GM19467 (cell line): ENCODE measurements around the gene TCP11L2.
"Not testable (repeated sequence)": the region's sequence is repeated elsewhere in the genome, so short reads cannot be mapped to it uniquely, and the experiment has no call there.

ENCODE experiments used
- ATAC-seq: cut with Tn5 transposase; IDR thresholded peaks from one replicate; pipeline ENCODE4 v1.9.1; 2021; ENCODE audit warnings: mild to moderate bottlenecking, moderate library complexity; ENCODE audit not compliant: unreplicated experiment

Gene TCP11L2

DNA sequence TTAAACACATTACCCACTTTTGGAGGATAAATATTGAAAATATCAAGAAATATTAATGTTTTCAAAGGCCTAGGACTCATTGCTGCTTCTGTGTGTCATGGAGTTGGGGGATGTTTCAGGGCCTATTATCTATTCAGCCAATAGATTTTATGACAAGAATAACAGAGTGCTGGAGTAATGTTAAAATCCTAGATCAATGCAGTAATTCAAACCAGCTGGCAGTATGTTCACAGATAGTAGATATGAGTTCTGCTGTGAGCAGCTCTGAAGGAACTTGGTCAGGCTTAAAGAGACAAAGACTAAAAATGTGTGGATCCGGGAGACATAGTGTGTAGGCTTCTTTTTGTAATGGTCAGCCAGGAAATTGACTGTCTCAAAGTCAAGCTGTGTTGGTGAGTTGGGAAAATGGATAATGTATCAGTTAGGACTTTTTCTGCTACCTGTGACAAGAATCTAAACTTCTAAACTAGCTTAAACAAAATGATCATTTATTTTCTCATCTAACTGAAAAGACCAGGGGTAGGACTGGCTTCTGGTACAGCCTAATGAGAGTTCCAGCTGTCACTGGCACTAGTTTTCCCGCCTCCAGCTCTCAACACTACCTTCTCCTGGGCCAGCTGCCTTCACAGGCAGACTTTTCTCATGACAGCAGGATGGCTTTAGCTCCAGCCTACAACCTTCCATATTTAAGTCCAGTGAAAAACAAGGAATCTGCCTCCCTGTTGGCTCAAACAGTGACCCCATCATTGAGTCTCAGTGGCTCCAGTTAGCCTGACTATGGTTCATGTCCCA lies 38.7 kb downstream of the TCP11L2 start:
- ATAC-seq, result no peak

- ATAC-seq, result no peak
Measured at GRCh38 chr12:106342397-106343213, 40.1 kb downstream of the TCP11L2 start.

- ATAC-seq, result no peak
Measured at GRCh38 chr12:106343214-106343528, 40.6 kb downstream of the TCP11L2 start.

- no peak for ATAC-seq
Measured at GRCh38 chr12:106344131-106344530, 41.6 kb downstream of the TCP11L2 start.

DNA sequence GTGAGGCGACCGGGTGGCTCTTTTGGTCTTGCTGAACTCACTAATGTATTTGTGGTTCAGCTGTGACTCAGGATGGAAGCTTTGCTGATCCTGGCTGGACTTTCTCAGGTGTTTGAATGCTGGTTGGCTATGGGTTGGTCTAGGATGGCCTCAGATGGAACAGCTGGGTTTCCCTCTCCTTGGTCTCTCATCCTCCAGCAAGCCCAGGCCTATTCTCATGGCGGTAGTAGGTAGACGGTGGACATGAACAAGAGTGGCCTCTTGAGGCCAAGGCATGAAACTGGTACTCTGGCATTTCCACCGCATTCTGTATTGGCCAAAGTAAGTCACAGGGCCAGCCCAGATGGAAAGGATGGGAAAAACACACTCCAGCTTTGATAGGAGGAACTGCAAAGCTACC lies 43.2 kb downstream of the TCP11L2 start:
- ATAC-seq, result no peak

DNA sequence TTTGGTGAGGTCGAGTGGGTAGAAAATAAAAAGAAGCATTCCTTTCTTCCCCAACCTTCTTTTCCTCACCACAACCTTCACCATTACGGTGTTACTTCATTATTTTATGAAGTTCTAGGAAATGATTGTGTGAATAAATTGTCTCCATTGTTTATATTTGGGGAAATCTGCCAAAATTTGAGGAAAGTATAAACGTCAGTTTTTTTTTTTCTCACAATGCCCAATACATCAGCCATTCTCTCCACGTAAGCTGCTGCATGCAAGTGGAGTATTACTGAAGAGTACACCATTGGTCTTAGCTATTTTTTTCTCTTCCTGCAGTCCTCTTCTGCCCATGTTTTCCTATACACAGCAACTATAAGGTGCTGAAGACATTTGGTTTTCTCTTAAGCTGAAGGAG lies 45.9 kb downstream of the TCP11L2 start:
- no peak for ATAC-seq

DNA sequence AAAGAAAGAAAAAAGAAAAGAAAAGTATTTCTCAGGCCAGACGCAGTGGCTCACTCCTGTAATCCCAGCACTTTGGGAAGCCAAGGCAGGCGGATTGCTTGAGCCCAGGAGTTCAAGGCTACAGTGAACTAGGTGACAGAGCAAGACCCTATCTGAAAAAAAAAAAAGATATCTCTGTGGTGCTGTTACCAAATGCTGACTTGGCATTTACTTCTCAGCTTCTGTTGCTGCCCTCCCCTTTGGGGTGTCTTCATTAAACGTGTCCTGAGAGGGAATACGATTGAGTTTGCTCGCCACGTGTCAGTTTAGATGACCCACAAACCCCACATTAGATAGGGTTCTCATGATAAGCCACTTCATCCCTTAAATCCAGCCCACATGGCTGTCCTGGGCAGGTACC lies 50.6 kb downstream of the TCP11L2 start:
- ATAC-seq, result no peak

DNA sequence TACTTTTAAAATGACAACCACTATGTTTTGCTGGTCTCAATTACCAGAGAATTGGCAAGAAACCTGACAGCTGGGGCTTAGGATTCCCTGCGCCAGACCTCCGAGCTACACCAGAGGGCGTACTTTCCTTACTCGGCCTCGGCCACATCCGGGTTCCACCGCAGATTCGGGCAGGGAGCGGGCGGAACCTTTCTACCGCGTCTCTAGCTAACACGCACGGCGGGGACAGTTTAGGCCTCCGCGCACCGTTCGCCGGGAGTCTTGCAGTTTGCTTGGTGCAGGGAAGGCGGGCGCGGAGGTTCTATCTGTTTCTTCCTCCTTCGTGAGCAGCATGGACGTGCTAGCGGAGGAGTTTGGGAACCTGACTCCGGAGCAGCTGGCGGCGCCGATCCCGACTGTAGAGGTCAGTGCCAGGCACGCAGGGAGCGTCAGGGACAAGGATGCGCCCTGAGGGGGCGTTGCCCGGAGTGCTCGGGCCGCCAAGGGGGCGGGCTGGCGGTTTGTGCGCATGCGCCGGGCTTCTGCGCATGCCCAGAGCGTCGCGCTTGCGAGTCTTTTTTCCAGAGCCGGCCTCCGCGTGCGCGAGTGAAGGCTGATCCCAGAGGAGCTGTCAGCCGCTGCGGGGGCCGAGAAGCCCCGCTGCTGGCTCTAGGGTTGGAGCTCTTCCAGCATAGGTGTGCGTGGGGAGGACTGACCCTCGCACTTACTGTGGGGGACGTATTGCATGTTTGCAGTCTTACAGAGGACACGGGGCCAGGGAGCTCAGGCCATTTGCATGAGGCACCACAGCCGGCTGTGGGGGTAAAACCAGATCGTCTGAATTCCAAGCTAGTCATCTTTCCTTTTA lies 55.2 kb downstream of the TCP11L2 start, which contains the start of gene POLR3B:
Gene POLR3B (plus strand): TSS at position 200 of the 847 bp plus-strand sequence. CDS start 132 bp downstream, at position 332.
- ATAC-seq, result peak; percentile 88

DNA sequence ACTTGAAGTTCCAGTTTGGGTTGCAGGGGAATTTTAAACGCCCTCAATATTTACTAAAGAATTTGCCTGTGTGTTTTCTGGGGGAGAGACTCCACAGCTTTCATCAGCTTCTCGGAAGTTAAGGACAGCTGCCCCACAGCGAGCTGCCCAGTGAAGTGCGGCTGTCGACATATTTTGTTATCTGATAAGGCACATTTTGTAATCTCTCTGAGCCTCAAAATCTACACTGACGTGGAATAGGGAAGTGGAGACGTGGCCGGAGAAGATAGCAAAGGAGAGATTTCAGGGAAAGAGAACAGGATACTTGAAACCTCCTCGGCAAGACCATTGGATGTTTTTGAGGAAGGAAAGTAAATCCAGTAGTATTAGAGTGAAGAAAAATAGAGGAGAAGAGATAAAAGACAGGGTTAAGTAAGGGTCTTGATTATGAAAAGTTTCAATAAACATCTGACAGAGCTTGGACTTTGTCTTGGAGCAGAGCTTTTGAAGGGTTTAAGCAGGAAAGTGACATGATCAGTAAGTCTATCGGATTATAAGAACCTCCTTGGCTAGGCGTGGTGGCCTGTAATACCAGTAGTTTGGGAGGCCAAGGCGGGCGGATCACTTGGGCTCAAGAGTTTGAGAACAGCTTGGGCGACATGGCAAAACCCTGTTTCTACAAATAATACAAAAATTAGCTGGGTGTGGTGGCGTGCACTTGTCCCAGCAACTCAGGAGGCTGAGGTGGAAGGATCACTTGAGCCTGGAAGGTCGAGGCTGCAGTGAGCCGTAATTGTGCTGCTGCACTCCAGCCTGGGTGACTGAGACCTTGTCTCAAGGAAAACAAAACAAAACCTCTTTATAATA lies 56.1 kb downstream of the TCP11L2 start:
- peak; percentile 9 for ATAC-seq

DNA sequence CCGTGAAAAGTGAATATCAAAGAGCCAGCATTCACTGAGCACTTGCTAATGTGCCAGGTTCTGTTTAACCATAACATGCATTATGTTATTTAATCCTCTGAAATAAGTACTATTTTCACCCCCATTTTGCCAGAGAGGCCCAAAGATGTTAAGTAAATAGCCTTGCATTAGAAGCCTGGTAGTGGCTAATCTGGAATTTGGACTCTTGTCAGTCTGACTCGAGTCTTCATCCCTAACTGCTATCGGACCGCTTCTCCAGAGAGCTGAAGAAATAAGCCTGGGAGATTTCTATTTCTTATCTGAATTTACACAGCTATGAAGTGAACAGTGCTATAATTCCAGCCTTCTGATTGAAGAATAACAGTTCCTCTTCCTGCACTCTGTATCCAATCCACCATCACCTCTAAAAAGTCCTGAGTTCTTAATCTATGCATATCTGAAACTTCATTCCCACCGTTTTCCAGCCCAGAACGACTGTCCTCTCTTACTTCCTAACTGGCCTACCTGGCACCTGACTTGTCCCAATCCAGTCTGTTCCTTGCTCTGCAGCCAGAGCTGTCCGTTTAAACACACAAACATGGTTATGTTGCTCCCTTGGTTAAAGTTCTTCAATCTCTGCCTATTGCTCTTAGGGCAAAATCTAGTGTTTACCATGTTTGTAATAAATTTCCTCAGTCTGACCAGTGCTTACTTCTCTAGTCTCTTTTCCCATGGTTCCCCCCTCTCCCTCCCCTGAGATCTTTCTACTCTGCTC lies 57.3 kb downstream of the TCP11L2 start:
- ATAC-seq, result no peak

GRCh38 chr12:106360400-106360994 lies 58.0 kb downstream of the TCP11L2 start:
- ATAC-seq, result no peak

- no peak for ATAC-seq
Measured at GRCh38 chr12:106362971-106363370, 60.4 kb downstream of the TCP11L2 start.

GRCh38 chr12:106364261-106364660 lies 61.7 kb downstream of the TCP11L2 start:
- ATAC-seq, result no peak

DNA sequence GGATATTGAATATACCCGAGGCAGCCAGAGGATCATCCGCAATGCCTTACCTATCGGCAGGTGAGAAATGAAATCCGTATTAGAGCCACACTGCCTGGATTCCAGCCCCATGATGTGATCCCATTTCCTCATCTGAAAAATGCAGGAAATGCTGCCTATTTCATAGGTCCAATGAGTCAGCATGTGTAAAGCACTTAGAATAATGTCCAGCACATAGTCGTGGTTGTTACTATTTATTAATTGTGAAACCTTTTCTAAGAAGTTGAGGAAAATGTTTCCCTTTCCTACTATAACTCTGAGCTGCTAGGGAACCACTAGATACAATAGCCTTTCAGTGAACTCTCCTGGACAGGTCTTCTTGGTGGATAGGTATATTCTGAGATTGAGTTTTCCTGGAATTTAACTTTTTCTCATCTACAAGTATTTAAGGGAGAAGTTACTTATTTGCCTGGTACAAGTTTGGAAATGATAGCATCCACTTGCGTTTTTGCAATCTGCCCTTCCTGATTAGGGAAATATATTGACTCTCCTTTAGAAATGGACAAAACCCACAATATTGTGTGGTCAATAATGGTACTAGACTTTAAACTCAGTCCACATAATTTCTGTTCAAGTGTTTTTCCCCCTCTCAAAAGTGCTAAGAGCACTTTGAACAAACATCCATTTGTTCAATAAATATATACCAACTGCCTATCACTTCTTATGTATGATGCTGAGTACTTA lies 67.3 kb downstream of the TCP11L2 start:
- ATAC-seq, result no peak

DNA sequence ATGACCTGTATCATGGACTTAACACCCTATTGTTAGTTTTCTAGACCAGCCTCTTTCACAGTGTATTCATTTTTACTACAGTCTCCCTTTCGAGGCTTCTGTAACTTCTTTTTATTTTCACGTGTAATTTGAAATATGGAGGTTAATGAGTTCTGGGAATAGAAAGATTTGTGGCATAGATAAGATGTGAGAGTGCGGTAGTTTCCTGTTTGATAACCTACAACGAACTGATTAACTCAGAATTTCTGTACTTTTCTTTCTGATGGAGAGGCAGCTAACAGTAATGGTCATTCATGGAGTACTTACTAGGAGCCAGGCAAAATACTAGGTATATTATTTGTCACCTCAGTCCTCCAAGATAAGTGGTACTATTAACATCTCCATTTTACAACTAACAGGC lies 76.3 kb downstream of the TCP11L2 start:
- no peak for ATAC-seq

- no peak for ATAC-seq
Measured at GRCh38 chr12:106380954-106381353, 78.4 kb downstream of the TCP11L2 start.

GRCh38 chr12:106381866-106382265 lies 79.3 kb downstream of the TCP11L2 start:
- not testable (repeated sequence) for ATAC-seq

GRCh38 chr12:106386813-106387535 lies 84.4 kb downstream of the TCP11L2 start:
- ATAC-seq, result no peak
